ENCODE measurements around the gene ACE.
"Not testable (repeated sequence)": the region's sequence is repeated elsewhere in the genome, so short reads cannot be mapped to it uniquely, and the experiment has no call there.

ACE gene

DNA sequence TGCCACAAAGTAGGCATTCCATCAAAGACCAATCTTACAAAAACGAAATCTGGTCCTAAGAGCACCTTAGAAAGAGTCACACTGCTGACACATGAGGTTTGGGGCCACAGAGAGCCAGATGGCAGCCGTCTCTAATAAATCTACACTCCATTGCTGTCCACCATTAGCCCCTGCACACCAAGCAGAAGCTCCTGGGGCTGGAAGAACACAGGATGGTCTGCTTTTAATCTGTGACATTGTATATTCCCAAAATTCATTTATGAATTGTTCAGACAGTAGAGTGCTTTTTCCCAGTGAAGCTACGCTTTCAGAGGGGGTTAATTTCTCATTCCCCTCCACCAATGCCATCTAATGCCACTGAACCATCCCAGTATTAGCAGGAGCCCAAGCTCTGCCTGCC is 32.4 kb upstream of the ACE start:
- no peak for DNase-seq

DNA sequence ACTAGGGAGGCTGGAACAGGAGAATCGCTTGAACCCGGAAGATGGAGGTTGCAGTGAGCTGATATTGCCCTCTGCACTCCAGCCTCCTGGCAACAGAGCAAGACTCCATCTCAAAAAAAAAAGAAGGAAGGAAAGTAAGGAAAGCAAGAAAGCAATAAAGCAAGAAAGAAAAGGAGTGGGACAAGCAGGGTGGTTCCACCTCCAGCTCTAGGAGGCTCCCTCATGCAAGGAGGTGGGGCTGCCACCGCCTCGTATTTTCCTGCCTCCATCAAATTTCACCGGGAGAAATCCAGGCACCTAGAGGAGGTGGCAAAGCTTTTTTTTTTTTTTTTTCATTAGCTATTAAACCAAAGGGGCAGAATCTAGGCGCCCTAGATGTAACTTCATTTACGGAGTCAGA is 31.8 kb upstream of the ACE start:
- DNase-seq, result no peak

DNA sequence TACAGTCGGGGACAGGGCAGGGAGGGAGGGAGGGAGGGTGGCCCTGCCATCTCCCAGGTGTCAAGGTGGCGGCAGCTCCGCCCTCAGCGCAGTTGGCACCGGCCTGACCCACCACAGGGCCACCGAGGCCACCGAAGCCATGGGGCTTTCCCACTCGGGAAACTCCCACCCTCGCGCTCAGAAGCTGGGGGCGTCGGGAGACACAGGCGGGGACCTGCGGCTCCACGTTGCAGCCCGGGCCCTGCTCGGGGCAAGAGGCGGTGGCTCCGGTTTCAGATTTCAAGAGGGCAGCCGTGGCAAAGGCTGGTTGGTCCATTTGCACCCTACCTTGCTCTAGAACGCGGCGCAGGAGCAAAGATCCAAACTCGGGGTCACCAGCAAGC is 31.3 kb upstream of the ACE start:
- peak in 3 of 4 experiments; percentile 28 to 57 (median 37) for DNase-seq

DNA sequence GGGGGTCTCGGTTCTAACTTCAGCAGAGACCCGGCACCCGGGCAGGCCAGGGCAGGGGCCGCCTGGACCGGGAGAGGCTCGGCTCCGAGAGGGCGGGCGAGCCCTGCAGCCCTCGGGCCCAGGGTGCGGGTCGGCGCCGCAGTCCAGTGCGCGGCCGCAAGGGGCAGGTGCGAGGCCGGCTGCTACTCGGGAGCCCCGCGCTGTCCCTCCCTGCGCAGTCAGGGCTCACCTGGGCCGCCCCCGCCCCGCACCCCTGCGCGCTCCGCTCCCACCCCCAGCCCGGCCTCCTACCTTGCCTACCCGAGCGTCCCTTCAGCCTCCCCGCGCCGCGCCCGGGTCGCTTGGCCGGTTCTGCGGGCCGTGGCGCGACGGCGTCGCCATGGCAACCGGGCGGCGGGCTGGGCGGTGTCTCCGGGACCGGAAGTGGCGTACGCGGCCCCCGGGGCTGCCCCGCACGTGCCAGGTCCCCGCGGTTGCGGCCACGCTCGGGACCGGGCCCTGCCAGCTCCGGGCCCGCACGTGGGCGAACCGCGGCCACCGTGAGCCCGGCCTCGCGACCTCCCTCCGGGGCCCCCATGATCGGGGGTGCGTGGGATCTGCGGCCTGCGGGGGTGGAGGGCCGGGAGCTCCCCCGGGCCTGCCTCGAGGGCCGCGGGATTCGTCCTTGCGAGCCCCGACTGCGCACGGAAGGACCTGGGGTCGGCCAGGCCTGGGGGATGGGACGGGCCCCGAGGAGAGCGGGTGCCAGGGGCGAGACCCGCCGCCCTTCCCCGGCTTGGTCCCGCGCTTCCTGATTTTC is 30.7 kb upstream of the ACE start, which contains the start of gene CYB561:
Gene CYB561 (minus strand): TSS at position 353 of the 799 bp plus-strand sequence. CDS start 8,759 bp downstream, outside the sequence.
- DNase-seq, result peak; percentile 71 to 93 (median 82)

DNA sequence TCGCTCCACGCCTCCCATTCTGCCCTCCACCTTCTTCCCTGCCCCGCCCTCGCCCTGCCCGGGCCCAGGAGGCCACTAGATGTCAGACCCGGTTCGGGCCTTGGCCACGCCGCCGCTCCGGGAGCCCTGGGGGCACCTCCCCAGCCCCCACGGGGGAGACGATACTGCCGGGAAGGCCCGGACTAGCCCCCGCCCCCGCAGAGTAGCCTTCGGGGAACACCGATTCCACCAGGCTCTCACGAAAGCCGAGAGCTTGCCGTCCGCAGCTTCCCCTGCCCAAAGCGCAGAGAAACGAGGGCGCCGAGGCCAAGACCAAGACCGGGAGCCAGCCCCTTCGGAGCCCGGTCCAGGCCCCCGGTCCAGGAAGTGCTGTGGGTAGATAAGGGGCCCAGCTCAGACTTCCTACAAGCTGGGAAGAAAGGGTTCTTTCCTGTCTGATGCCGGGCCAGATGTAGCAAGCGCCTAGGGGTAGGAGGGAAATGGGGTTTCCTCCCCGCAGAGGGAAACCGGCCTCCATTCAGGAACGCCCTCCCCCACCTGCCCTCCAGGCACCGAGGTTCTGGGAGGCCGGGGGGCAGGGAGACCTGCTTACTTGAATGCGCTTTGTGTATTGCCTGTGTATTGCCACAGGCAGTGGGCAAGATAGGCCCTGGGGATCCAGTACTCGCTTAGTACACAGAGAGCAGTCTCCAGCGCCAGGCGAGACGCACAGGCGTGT is 29.9 kb upstream of the ACE start:
- DNase-seq, result peak; percentile 68 to 89 (median 80)

DNA sequence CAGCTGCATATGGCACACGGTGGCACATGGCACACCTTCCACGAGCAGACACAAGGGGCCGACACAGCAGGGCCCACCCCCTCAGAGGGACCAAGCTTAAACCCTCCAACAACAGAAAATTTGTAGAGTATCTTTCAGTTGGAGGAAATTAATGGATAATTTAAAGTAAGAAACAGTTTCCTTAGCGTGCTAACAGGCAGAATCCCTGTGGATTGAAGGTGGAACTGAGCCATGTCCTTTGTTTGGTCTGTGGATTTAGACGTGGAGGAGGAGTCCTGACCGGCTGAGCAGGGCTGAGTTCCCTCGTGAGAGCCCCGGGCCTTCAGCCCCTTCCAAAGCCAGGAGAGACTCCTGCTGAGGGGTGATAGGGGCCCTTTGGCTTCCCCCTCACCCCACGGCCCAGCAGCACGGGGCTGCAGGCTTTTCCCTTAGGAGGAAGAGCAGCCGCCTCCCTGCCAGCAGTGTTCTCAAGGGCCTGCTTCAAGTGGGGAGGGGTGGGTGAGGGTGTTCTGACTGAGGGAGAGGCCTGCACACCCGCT is 29.3 kb upstream of the ACE start:
- no peak for DNase-seq

DNA sequence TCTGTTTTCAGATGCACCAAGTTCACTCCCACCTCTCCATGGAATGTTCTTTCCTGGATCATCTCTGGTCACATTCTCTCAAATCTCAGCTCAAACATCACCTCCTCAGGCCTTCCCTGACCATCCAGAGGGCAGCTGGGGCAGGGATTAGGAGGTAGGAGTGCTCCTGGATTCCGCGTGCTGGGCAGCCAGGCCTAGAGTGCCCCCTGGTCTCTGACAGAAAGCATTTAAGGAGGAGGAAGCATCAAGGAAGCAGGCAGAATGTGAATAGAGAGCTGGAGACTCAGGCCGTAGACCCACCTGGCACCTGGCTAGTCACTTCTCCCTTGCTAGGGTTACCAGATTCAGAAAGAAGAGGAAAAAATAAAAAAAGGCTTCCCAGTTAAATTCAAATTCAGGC is 28.2 kb upstream of the ACE start:
- DNase-seq, result no peak

DNA sequence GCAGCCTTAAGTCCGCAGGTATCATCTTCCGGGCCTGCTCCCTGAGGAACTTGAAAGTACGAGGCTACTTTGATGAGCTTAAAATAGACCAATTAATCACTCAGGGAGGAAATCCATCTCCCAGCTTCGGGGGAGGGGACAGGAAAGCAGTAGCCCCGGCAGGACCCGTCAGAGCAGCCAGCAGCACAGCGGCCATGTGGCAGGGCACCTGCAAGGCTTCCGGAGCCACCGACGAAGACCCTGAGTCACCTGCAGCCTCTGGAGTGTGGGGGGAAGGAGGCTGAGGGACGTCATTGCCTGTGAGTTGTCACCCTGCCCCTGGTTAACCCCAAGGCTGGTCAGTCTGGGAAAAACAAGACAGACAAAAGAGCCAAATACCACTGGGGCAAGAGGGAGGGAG is 26.3 kb upstream of the ACE start:
- peak in 1 of 4 experiments; percentile 47 for DNase-seq

DNA sequence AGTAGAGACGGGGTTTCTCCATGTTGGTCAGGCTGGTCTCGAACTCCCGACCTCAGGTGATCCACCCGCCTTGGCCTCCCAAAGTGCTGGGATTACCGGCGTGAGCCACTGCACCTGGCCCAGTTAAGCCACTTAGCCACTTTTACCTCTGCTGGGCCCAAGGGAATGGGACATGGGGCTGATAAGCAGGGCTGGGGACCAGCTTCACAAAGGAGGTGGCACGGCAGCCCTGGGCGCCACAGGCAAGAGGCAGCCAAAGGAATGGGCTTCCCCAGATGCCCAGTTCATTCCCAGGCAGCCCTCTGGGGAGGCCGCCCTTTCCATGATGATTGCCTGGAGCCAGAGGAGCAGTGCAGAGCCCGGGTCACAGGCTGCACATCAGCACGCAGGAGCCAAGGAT is 25.7 kb upstream of the ACE start:
- DNase-seq, result no peak

DNA sequence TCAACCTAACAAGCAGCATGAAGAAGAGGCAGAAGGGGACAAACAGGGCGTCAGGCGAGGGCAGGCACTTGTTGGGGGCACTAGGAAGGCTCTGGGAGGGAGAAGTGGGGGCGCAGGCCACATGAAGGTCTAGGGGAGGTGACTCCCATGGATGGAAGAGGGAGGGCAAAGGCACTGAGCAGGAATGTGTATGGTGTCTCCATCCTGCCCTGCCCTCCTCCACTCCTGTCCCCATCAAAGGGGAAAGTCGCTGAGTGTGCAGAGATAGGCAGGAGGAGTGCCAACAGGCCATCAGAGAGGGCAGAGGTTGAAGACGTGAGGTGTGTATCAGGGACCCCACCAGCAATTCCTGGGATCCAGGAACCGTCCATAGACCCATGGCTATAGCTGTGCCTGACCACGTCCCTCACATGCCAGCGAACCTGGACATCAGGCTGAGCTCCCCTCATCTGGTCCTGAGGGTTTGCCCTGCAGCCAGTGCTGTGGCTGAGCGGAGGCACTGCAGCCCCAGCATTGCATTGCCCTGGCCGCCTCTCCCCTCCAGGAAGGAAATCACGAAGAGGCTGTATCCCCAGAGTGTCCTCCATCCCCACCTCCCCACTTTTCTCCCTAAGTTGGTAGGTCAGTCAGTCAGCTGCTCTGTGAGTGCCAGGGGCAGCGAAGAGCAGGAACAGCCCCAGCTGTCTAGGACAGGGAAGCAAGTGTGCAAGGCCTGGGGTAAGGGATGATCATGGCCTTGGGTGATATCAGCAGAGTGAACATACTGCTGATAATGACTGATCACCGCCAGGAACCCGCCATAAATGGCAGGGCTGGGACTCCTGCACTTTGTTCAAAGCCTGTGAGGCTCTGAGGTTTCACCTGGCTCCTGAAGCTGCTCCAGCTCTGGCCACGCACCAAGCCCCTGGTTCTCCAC is 24.6 kb upstream of the ACE start:
- no peak for DNase-seq

DNA sequence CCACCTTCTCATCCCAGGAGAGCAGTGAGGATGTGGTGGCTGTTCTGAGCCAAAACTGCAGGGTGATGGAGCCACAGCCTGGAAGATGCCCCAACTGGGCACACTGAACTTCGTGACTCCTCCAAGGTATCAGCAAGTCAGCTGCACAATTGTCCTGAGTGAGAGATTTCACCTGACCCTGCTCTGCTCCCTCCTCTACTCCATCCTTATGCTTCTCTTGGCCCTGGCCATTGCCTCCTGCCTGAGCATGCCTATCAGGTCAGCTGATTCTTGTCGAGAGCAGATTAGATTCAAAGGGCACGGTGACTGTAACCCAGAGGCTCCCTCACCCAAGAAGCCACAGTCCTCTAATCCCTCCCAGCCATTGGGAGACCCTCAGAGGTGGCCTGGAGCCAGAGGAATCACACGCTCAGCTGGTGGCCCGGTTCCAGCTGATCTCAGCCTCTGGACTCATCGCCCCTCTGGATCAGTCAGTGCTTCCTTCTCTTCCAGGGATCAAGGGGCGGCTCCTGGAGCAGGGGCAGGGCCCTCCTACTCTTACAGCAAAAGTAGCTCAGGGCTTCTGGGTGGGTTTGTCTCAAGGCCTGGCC is 23.8 kb upstream of the ACE start:
- DNase-seq, result no peak

DNA sequence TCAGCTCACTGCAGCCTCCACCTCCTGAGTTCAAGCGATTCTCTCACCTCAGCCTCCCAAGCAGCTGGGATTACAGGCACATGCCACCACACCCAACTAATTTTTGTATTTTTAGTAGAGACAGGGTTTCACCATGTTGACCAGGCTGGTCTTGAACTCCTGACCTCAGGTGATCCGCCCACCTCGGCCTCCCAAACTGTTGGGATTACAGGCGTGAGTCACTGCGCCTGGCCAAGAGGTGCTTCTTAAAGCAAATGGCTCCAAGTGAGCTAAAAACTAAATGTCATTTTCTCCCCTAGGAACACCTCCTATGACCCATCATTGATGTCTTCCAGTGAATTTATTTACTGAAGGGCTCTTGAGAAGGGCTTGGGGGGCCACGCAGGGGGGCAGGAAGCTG is 22.5 kb upstream of the ACE start:
- not testable (repeated sequence) for DNase-seq

DNA sequence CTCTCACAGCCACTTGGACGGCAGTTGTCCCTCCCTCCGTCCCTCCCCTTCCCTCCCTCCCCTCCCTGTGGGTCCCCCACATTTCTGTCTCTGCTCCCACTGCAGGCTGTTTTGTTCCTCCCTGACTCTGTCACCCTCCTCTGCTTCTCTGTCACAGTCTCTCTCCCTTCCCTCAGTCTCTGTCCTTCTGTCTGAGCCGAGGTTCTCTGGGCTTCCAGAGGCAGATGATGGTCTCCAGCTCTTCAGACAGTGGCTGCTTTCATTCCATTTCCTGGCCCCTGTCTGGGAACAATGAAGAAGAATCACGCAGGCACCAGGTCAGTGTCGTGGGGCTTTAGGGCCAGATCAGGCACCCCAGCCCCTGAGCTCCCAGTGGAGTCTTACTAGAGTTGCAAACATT is 21.9 kb upstream of the ACE start:
- no peak for DNase-seq

DNA sequence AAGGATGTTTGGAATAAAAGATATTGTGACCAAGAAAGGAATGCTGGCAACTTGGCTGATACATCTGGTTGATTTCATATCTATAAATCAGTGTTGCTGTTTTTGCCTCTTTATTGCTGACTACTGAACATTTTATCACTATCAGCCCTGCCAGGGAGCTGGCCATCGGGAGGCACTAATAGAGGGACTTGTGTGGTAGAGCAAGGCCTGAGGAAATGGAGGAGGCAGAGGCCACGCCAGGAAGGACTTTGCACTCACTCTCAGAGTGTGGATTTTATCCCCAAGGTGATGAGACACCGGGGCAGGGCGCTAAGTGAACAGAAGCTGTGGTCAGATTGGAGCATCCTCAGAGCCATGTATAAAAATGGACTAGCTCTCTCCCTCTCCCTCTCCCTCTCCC is 21.4 kb upstream of the ACE start:
- no peak for DNase-seq

DNA sequence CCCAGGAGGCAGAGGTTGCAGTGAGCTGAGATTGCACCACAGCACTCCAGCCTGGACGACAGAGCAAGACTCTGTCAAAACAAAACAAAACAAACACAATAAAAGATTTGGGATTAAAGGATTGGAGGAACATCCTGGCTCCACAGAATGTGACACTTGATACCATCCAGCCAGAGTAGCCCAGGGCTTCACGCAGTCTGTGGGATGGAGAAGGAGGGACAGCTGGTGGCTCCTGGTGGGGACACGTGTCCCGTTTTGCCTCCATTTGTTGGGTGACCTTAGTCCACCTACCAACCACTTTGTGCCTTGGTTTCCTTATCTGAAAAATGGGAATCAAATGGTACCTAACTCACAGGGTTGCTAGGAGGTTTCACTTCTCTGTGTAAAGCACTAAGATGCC is 18.4 kb upstream of the ACE start:
- DNase-seq, result no peak

DNA sequence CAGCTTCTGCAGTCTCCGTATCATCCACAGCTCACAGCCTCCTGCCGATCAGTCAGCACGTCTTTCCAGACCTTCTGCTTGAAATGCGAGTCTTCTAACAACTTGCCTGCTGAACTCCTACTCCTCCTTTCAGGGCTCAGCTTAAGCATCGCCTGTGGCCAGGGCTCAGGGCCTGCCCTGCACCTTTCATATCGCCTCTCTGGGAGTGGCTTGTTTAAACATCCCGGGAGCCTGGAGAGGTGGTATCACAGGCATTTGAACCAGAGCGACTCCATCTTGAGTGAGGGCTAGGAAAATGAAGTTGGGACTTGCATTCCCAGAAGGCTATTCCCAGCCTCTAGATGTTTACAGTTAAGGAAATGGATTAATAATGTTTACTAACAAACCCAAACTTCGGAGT is 16.8 kb upstream of the ACE start:
- DNase-seq, result no peak

DNA sequence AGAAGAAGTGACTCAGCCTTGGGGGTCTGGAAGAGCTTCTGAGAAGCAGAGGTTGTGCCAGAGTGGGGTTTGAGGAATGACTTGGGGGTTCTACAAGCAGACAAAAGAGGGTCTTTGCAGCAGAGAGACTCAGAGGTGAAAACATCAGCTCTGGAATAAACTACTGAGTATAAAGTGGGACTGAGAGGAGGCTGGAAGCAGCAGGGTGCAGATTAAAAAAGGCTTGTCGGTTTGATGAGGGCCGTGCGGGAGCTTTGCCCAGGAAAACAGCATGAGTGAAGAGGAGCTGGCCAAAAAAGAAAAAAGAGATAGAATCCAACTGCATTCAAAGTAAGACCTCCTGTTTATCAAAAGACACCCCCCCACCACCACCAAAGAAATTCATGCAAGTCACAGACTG is 13.1 kb upstream of the ACE start:
- DNase-seq, result no peak

DNA sequence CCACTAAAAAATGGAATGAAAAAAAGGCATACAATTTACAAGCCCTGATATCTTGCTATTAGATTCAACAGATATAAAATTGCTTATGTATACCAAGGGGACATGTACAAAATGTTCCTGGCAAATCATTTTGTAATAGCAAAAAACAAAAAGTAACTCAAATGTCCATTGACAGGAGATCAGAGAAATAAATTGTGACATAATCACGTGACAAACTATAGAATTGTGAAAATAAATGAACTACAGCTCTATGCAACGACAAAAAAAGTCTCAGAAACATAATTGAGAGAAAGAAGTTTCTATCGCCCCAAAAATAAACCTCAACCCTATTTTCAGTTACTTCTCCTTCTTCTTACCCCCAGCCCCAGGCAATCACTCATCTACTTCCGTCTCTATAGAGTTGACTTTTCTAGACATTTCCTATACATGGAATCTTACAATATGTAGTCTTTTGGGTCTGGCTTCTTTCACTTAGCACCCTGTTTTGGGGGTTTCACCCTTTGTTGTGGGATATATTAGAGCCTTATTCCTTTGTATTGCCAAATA is 12.1 kb upstream of the ACE start:
- peak in 2 of 4 experiments; percentile 51 to 59 for DNase-seq

DNA sequence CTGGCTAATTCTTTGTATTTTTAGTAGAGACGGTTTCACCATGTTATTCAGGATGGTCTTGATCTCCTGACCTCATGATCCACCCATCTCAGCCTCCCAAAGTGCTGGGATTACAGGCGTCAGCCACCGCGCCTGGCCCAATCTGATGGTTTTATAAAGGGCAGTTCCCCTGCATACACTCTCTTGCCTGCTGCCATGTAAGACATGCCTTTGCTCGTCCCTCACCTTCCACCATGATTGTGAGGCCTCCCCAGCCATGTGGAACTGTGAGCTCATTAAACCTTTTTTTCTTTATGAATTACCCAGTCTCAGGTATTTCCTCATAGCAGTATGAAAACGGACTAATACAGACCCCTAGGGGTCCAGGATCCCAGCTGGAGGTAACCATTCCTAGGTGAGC is 8.8 kb upstream of the ACE start:
- not testable (repeated sequence) for DNase-seq

DNA sequence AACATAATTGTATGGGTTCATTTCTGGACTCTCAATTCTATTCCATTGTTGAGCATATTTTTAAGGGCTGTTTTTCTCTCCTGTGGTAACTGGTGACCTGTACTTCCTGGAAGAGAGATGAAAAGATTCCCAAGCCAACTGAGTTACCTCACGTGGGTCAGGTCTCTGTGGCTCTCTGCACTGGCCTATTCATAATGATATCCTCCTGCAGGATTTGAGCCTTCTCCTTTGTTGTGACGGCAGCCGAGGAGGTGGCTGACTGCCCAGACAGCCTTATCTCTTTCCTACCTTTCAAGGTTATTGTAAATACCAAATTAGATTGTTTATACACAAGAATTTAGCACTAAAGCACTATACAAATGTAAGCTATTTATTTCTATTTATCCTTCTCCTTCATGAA is 2.7 kb upstream of the ACE start:
- no peak for DNase-seq

DNA sequence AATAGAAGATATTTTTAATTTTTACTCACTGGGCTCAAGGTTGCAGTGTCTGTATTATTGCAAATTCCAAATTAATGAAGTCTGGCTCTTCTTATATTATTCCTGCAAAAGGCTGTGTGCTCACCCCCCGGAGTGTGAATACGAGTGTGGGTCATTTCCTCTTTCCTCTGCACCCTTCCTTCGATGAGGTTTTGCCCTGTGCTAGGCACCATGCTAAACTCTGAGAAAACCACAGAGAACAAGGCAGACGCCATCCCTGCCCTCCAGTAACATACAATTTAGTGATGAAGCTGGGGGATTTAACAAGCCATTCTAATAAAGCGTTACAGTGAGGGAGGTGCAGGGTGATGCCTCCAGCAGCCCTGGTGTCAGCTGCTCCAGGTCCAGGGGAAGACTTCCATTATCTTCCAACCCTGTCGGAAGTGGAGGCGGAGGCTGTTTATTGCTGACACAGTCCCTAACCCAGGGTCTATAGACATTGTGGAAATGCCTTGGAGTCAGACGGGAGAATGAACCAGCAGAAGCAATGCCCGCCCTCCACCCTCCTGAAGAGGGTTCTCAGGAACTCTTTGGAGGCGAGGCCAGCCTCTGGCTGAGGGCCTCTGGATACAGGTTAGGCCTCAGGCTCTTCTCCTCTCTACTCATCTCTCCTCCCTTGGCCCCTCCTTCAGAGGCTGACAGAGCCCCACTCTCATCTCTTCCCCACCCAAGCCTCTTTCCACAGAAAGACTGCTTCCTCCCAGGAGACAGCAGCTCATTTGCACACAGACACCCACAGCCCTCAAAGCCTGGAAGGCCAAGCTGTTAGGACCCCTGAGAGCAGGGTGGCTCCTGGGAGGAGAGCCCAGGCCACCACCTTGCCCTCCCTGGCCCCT is 2.0 kb upstream of the ACE start:
- DNase-seq, result no peak

Data from suppressor macrophage (primary cell).